HG03135 (cell line): ENCODE data around the gene PDE1A.

ENCODE experiments used
- ATAC-seq: cut with Tn5 transposase; IDR thresholded peaks from one replicate; pipeline ENCODE4 v1.9.1; 2021; ENCODE audit warnings: mild to moderate bottlenecking, moderate library complexity; ENCODE audit not compliant: unreplicated experiment

PDE1A gene

GRCh38 chr2:182359027-182359989 lies 67.5 kb downstream of the PDE1A start:
- ATAC-seq, result no peak

- no peak for ATAC-seq
Measured at GRCh38 chr2:182358601-182359000, 68.2 kb downstream of the PDE1A start.

GRCh38 chr2:182355815-182356214 lies 71.0 kb downstream of the PDE1A start:
- no peak for ATAC-seq

- no peak for ATAC-seq
Measured at GRCh38 chr2:182351427-182351826, 75.4 kb downstream of the PDE1A start.

GRCh38 chr2:182349268-182349667 lies 77.6 kb downstream of the PDE1A start:
- no peak for ATAC-seq

- ATAC-seq, result no peak
Measured at GRCh38 chr2:182345384-182345783, 81.5 kb downstream of the PDE1A start.

- ATAC-seq, result no peak
Measured at GRCh38 chr2:182330451-182331305, 96.2 kb downstream of the PDE1A start.

- ATAC-seq, result no peak
Measured at GRCh38 chr2:182324665-182325064, 102.2 kb downstream of the PDE1A start.

- ATAC-seq, result no peak
Measured at GRCh38 chr2:182321096-182321495, 105.7 kb downstream of the PDE1A start.

GRCh38 chr2:182319556-182320505 lies 107.0 kb downstream of the PDE1A start:
- no peak for ATAC-seq

- ATAC-seq, result no peak
Measured at GRCh38 chr2:182318466-182319220, 108.2 kb downstream of the PDE1A start.

- ATAC-seq, result no peak
Measured at GRCh38 chr2:182316950-182317349, 109.9 kb downstream of the PDE1A start.

GRCh38 chr2:182302972-182303371 lies 123.9 kb downstream of the PDE1A start:
- ATAC-seq, result no peak

- ATAC-seq, result no peak
Measured at GRCh38 chr2:182302174-182302573, 124.7 kb downstream of the PDE1A start.

GRCh38 chr2:182301093-182301492 lies 125.7 kb downstream of the PDE1A start:
- no peak for ATAC-seq

- no peak for ATAC-seq
Measured at GRCh38 chr2:182300608-182301007, 126.2 kb downstream of the PDE1A start.

GRCh38 chr2:182299632-182300031 lies 127.2 kb downstream of the PDE1A start:
- ATAC-seq, result no peak

- ATAC-seq, result no peak
Measured at GRCh38 chr2:182298456-182298855, 128.4 kb downstream of the PDE1A start.

GRCh38 chr2:182291296-182291695 lies 135.5 kb downstream of the PDE1A start:
- ATAC-seq, result no peak

GRCh38 chr2:182283512-182283911 lies 143.3 kb downstream of the PDE1A start:
- no peak for ATAC-seq
